ENCODE data around the gene CHKB.

The CHKB gene

GRCh38 chr22:50625568-50626313, 43.1 kb upstream of the CHKB start:
- no peak for TF ChIP-seq EZH2phosphoT487 (conservative IDR thresholded peaks at IDR 0.05; ENCODE audit: low read length)
- no peak for TF ChIP-seq CTCF (IDR thresholded peaks at IDR 0.05; ENCODE audit: insufficient read depth, low read length, poor library complexity, severe bottlenecking)
- Histone ChIP-seq H3K4me3 (ENCODE audit: insufficient read depth, low read length, poor library complexity, severe bottlenecking) (no peak overlapping the region), H3K79me2 (ENCODE audit: insufficient read depth, low read length) (no peaks in the 10 kb centered on the region; the same call in 1 of the 2 replicates), H3K9me3 (ENCODE audit: insufficient read depth, low read length) (no peaks in the 10 kb centered on the region), H3K9me2 (replicated peaks; ENCODE audit: insufficient read depth, low read length) (no peaks in the 10 kb centered on the region), H3K4me2 (ENCODE audit: low read depth, low read length, poor library complexity, severe bottlenecking) (no peak overlapping the region), H4K20me1 (ENCODE audit: low read depth, low read length) (no peaks in the 10 kb centered on the region), H3K36me3 (ENCODE audit: low read length) (no peaks in the 10 kb centered on the region), H3K27ac (ENCODE audit: low read depth, low read length) (no peak overlapping the region), H2AFZ (ENCODE audit: low read depth, low read length, severe bottlenecking) (no peak overlapping the region), H3F3A (ENCODE audit: insufficient read depth) (peaks cover 15% of the 10 kb centered on the region), H3K9ac (ENCODE audit: low read length) (no peak overlapping the region), H3K27me3 (ENCODE audit: low read length) (no peaks in the 10 kb centered on the region)

- Histone ChIP-seq H3K79me2 (ENCODE audit: insufficient read depth, low read length) (no peaks in the 10 kb centered on the region; the same call in 1 of the 2 replicates), H3K9me3 (ENCODE audit: insufficient read depth, low read length) (no peaks in the 10 kb centered on the region), H3F3A (ENCODE audit: insufficient read depth) (peaks cover 18% of the 10 kb centered on the region), H3K27me3 (ENCODE audit: low read length) (no peaks in the 10 kb centered on the region), H3K4me3 (ENCODE audit: insufficient read depth, low read length, poor library complexity, severe bottlenecking) (no peak overlapping the region), H3K9ac (ENCODE audit: low read length) (no peak overlapping the region), H3K36me3 (ENCODE audit: low read length) (no peaks in the 10 kb centered on the region), H3K27ac (ENCODE audit: low read depth, low read length) (no peak overlapping the region), H3K9me2 (replicated peaks; ENCODE audit: insufficient read depth, low read length) (no peaks in the 10 kb centered on the region), H4K20me1 (ENCODE audit: low read depth, low read length) (no peaks in the 10 kb centered on the region), H3K4me2 (ENCODE audit: low read depth, low read length, poor library complexity, severe bottlenecking) (no peak overlapping the region), H2AFZ (ENCODE audit: low read depth, low read length, severe bottlenecking) (no peak overlapping the region)
- TF ChIP-seq CTCF (IDR thresholded peaks at IDR 0.05; ENCODE audit: insufficient read depth, low read length, poor library complexity, severe bottlenecking) (no peak), EZH2phosphoT487 (conservative IDR thresholded peaks at IDR 0.05; ENCODE audit: low read length) (no peak)
Measured at GRCh38 chr22:50625131-50625567, 42.5 kb upstream of the CHKB start.

DNA sequence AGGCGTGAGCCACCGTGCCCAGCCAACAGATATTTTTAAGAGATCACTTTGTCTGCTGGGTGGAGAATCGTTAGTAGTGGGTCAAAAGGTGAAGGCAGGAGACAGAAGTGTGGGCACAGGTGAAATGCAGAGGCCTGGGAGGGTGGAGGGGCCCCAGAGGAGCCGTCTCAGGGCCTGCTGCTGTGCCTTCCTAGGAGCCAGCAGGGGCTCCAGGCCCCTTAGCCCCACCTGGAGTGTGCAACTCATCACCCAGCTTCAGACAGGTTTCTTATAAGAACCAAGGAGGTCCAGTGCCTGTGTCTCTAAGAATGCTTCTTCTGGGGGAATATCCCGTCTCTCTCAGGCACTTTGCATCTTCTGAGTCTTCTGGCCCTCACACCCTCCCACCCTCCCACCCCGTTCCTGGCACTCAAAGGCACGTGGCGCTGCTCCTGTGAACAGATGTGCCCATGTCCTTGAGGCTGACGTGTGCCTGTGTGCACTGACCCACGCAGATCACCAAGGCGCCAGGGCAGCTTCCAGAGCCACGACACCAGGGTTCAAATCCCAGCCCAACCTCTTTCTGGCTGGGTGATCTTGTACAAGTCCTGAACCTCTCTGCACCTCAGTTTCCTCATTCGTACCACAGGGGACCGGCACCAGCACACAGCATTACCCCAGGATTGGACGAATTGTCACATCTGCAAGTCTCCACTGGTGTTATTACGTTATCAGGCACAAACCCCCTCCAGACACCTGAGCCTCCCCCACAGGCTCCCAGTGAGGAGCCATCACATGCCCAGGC, 41.9 kb upstream of the CHKB start:
- H3K27ac ChIP-seq (ENCODE audit: low read depth, low read length), result no peak overlapping the region
- no peak overlapping the region for H2AFZ ChIP-seq (ENCODE audit: low read depth, low read length, severe bottlenecking)
- no peaks in the 10 kb centered on the region; the same call in 1 of the 2 replicates for H3K79me2 ChIP-seq (ENCODE audit: insufficient read depth, low read length)
- TF ChIP-seq CTCF (IDR thresholded peaks at IDR 0.05; ENCODE audit: insufficient read depth, low read length, poor library complexity, severe bottlenecking) (no peak), EZH2phosphoT487 (conservative IDR thresholded peaks at IDR 0.05; ENCODE audit: low read length) (no peak)
- H4K20me1 ChIP-seq (ENCODE audit: low read depth, low read length), result no peaks in the 10 kb centered on the region
- no peaks in the 10 kb centered on the region for H3K9me2 ChIP-seq (replicated peaks; ENCODE audit: insufficient read depth, low read length)
- H3K4me3 ChIP-seq (ENCODE audit: insufficient read depth, low read length, poor library complexity, severe bottlenecking), result no peak overlapping the region
- H3K9ac ChIP-seq (ENCODE audit: low read length), result no peak overlapping the region
- no peaks in the 10 kb centered on the region for H3K36me3 ChIP-seq (ENCODE audit: low read length)
- H3F3A ChIP-seq (ENCODE audit: insufficient read depth), result peaks cover 18% of the 10 kb centered on the region
- no peaks in the 10 kb centered on the region for H3K27me3 ChIP-seq (ENCODE audit: low read length)
- H3K4me2 ChIP-seq (ENCODE audit: low read depth, low read length, poor library complexity, severe bottlenecking), result no peak overlapping the region
- no peaks in the 10 kb centered on the region for H3K9me3 ChIP-seq (ENCODE audit: insufficient read depth, low read length)

All from SU-DHL-6 (cell line).